Smooth muscle cell of the pulmonary artery (primary cell): Measurements from ENCODE around the gene CEBPA. TPM values are rescaled to one million over a fixed set of nuclear protein-coding genes. Genes with fewer than 3 reads are reported as not detected.

Experiments
- total RNA-seq: library from RNA; depleted of rRNA; stranded (reverse); fragments of >200 nt; gene quantifications from 2 replicates; pipeline ENCODE4 v1.2.3, GENCODE V29; 2014

CEBPA gene
- 0.07 and 0.13 TPM in 2 replicates for total RNA-seq

GRCh38 chr19:33302175-33302973 lies at the start of gene CEBPA:
TSS of gene CEBPA (minus strand) at chr19:33302534. CDS start at chr19:33302414, 120 bp downstream.

Other genes starting within 250 kb of the CEBPA start
- 2.8 and 4.3 TPM in 2 replicates for gene RHPN2, start 237.6 kb downstream of the CEBPA start, total RNA-seq
- gene GPATCH1, start 221.4 kb downstream of the CEBPA start, total RNA-seq, result 5.7 and 6.0 TPM in 2 replicates
- gene WDR88, start 170.4 kb downstream of the CEBPA start, total RNA-seq, result not detected in 2 replicates
- 45.4 and 49.3 TPM in 2 replicates for gene LRP3, start 108.2 kb downstream of the CEBPA start, total RNA-seq
- not detected in 2 replicates for gene SLC7A10, start 76.7 kb downstream of the CEBPA start, total RNA-seq
- 21.0 and 30.6 TPM in 2 replicates for gene CEBPG, start 71.2 kb upstream of the CEBPA start, total RNA-seq
- gene PEPD, start 219.3 kb upstream of the CEBPA start, total RNA-seq, result 43.3 and 67.3 TPM in 2 replicates